Endothelial cell (in vitro differentiated cells): ENCODE data around the gene OR10A3. TPM values are rescaled to one million over a fixed set of nuclear protein-coding genes. Genes with fewer than 3 reads are reported as not detected.

ENCODE experiments used
- DNase-seq: peaks from one replicate; pipeline ENCODE4 v3.0.0; 2021; ENCODE audit warnings: low spot score
- H3K27ac Mint-ChIP-seq: one replicate; pipeline ENCODE4 v1.8.0; 2021; ENCODE audit warnings: mixed read lengths, inconsistent platforms; ENCODE audit not compliant: unreplicated experiment
- H3K27me3 Mint-ChIP-seq: one replicate; pipeline ENCODE4 v1.8.0; 2021; ENCODE audit warnings: mild to moderate bottlenecking, moderate library complexity, mixed read lengths, inconsistent platforms; ENCODE audit not compliant: unreplicated experiment
- H3K36me3 Mint-ChIP-seq: one replicate; pipeline ENCODE4 v1.8.0; 2021; ENCODE audit warnings: mild to moderate bottlenecking, low read depth, mixed read lengths, inconsistent platforms; ENCODE audit not compliant: unreplicated experiment
- H3K4me1 Mint-ChIP-seq: one replicate; pipeline ENCODE4 v1.8.0; 2021; ENCODE audit warnings: mild to moderate bottlenecking, mixed read lengths, inconsistent platforms; ENCODE audit not compliant: unreplicated experiment
- H3K4me3 Mint-ChIP-seq: one replicate; pipeline ENCODE4 v1.8.0; 2021; ENCODE audit warnings: mild to moderate bottlenecking, mixed read lengths, inconsistent platforms; ENCODE audit not compliant: unreplicated experiment
- H3K9me3 Mint-ChIP-seq: one replicate; pipeline ENCODE4 v1.8.0; 2021; ENCODE audit warnings: mixed read lengths, inconsistent platforms; ENCODE audit not compliant: unreplicated experiment
- CTCF ChIP-seq: fragments of 200-600 bp; sonication (generic); IDR thresholded peaks from one replicate; pipeline ENCODE4 v1.5.0; 2021; ENCODE audit warnings: antibody characterized with exemption; ENCODE audit not compliant: unreplicated experiment
- total RNA-seq: library from RNA; stranded (reverse); fragmentation: NEBNext Ultra II Directional; extraction: Animal tissue kit (Norgen Biotek cat#: 25700); gene quantifications from one replicate; pipeline ENCODE4 v1.2.1, GENCODE V29; 2021; ENCODE audit not compliant: unreplicated experiment

Gene OR10A3
- total RNA-seq, 1 donor from 2014 or later: not detected

DNA sequence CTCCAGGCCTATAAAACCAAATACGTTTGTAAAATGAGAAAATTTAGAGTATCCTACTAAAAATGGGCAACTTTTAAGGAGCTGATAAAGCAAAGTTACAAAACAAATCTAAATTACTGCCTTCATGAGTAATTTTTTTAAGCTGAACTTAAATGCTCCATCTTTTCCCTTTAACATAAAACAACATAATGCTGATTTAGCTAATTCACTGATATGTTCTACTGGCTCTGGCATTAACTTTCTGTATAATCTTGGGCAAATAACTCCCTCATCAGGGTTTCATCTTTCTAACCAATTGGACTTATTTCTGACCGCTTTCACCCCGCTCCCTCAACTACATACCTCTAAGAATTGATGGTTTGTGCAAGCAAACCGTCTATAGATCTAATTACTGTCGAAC is 362 bp downstream of the OR10A3 start:
- peaks cover 9% of the 10 kb centered on the region for H3K9me3 Mint-ChIP-seq
- no peak for DNase-seq
- no peaks in the 10 kb centered on the region for H3K4me1 Mint-ChIP-seq
- TF ChIP-seq CTCF: no peak
- H3K27ac Mint-ChIP-seq: no peak overlapping the region
- no peaks in the 10 kb centered on the region for H3K36me3 Mint-ChIP-seq
- no peak overlapping the region for H3K4me3 Mint-ChIP-seq
- H3K27me3 Mint-ChIP-seq: no peaks in the 10 kb centered on the region

GRCh38 chr11:7936615-7937014 is 4.9 kb downstream of the OR10A3 start:
- no peak for DNase-seq
- H3K4me3 Mint-ChIP-seq: no peak overlapping the region
- no peaks in the 10 kb centered on the region for H3K27me3 Mint-ChIP-seq
- H3K4me1 Mint-ChIP-seq: no peaks in the 10 kb centered on the region
- no peak for TF ChIP-seq CTCF
- H3K27ac Mint-ChIP-seq: no peak overlapping the region
- no peaks in the 10 kb centered on the region for H3K9me3 Mint-ChIP-seq
- no peaks in the 10 kb centered on the region for H3K36me3 Mint-ChIP-seq

DNA sequence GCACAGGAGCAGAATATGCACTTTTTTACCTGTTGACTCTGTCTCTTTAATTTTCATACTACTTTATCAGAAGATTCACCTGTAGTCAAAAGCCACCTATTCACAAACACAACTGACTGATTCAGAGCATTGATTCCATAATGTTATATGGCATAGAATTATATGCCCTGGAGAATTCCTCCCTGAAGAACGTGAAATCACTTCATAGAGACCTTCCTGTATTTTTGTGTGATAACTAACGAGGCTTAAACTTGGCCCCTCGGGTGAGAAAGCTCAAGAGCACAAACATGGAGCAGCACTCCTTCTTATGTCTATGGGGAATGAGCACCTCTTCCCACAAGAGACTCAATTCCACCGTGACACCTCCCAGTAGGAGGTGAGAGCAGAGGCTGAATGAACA is 10.3 kb downstream of the OR10A3 start, which contains the start of gene OR10A6:
TSS of gene OR10A6 (minus strand) at position 101 of the 400 bp plus-strand sequence. CDS start 2,606 bp downstream, outside the sequence.
- TF ChIP-seq CTCF: no peak
- Mint-ChIP-seq H3K36me3 (no peaks in the 10 kb centered on the region), H3K9me3 (no peaks in the 10 kb centered on the region), H3K27ac (no peak within 1 kb of the TSS), H3K27me3 (no peaks in the 10 kb centered on the region), H3K4me1 (peaks cover 5% of the 10 kb centered on the region), H3K4me3 (no peak within 1 kb of the TSS)
- no peak for DNase-seq

GRCh38 chr11:7927635-7928034 is 13.9 kb downstream of the OR10A3 start:
- DNase-seq: no peak
- Mint-ChIP-seq H3K27ac (no peak overlapping the region), H3K4me3 (no peak overlapping the region), H3K4me1 (peaks cover 5% of the 10 kb centered on the region), H3K27me3 (no peaks in the 10 kb centered on the region), H3K36me3 (no peaks in the 10 kb centered on the region), H3K9me3 (no peaks in the 10 kb centered on the region)
- TF ChIP-seq CTCF: no peak

DNA sequence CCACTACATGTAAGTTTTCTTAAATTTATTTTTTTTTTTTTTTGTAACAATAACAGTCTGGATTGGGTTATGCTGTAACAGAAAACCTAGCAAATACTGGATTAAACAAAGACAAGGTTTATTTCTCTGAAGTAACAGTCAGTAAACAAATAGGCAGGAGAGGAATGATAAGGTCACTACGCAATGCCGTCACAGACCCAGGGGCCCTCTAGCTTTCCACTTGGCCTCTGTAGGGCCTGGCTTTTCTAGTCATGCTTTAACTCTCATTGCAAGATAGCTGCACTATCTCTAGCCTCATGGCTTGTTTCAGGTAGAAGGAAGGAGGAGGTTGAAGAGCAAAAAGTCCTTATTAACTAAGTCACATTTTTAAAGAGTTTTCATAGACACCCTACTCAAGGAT is 17.0 kb downstream of the OR10A3 start:
- Mint-ChIP-seq H3K36me3 (no peaks in the 10 kb centered on the region), H3K4me3 (no peak overlapping the region), H3K27ac (no peak overlapping the region), H3K4me1 (no peaks in the 10 kb centered on the region), H3K27me3 (no peaks in the 10 kb centered on the region), H3K9me3 (no peaks in the 10 kb centered on the region)
- no peak for DNase-seq
- TF ChIP-seq CTCF: no peak
